GM23338 (cell line): ENCODE results near the gene MAN2B2. TPM values are rescaled to one million over a fixed set of nuclear protein-coding genes. Genes with fewer than 3 reads are reported as not detected.

Experiments used
- ATAC-seq: fragments of 200-7000 bp; cut with Tn5 transposase; 3 replicates; pipeline ENCODE4 v1.9.1; 2020
- DNase-seq: peaks from one replicate; pipeline ENCODE4 v3.0.0-alpha.2; 2015; ENCODE audit warnings: low spot score
- H2AFZ ChIP-seq: fragments of 200-600 bp; sonication (generic); 2 replicates; pipeline ENCODE4 v1.8.0; 2016; ENCODE audit warnings: antibody characterized with exemption, mild to moderate bottlenecking, moderate library complexity
- H3F3A ChIP-seq: fragments of 200-600 bp; sonication (generic); replicated peaks from 2 replicates; pipeline ENCODE4 v1.8.0; 2017; ENCODE audit warnings: antibody characterized with exemption, mixed run types, low read depth
- H3K27ac ChIP-seq: fragments of 200-600 bp; sonication (generic); 2 replicates; pipeline ENCODE4 v1.6.1; 2016; ENCODE audit warnings: low read depth
- H3K27me3 ChIP-seq: fragments of 200-600 bp; sonication (generic); 2 replicates; pipeline ENCODE4 v1.8.0; 2016; ENCODE audit warnings: mild to moderate bottlenecking, mixed run types, moderate library complexity; ENCODE audit not compliant: insufficient read depth
- H3K36me3 ChIP-seq: fragments of 200-600 bp; sonication (generic); 2 replicates; pipeline ENCODE4 v1.8.0; 2016; ENCODE audit warnings: mild to moderate bottlenecking; ENCODE audit not compliant: insufficient read depth
- H3K4me1 ChIP-seq: fragments of 200-600 bp; sonication (generic); 2 replicates; pipeline ENCODE4 v1.8.0; 2016; ENCODE audit warnings: mild to moderate bottlenecking, moderate library complexity; ENCODE audit not compliant: insufficient read depth
- H3K4me2 ChIP-seq: fragments of 200-600 bp; sonication (generic); 2 replicates; pipeline ENCODE4 v1.7.1; 2017; ENCODE audit warnings: mixed run types
- H3K4me3 ChIP-seq: fragments of 200-600 bp; sonication (generic); 2 replicates; pipeline ENCODE4 v1.6.1; 2016; ENCODE audit warnings: mixed run types
- H3K79me2 ChIP-seq: fragments of 200-600 bp; sonication (generic); replicated peaks from 2 replicates; pipeline ENCODE4 v1.8.0; 2017; ENCODE audit warnings: mild to moderate bottlenecking; ENCODE audit not compliant: insufficient read depth
- H3K9me2 ChIP-seq: fragments of 200-600 bp; sonication (generic); 2 replicates; pipeline ENCODE4 v1.8.0; 2017; ENCODE audit not compliant: insufficient read depth
- H4K20me1 ChIP-seq: fragments of 200-600 bp; sonication (generic); replicated peaks from 2 replicates; pipeline ENCODE4 v1.8.0; 2017; ENCODE audit warnings: mild to moderate bottlenecking; ENCODE audit not compliant: insufficient read depth
- H3K27ac Mint-ChIP-seq: 2 replicates; pipeline ENCODE4 v1.8.0; 2020; ENCODE audit warnings: inconsistent platforms, mild to moderate bottlenecking, moderate library complexity, mixed read lengths
- H3K27me3 Mint-ChIP-seq: 3 replicates; pipeline ENCODE4 v1.8.0; 2022; ENCODE audit warnings: low read depth, mild to moderate bottlenecking, moderate library complexity, mixed read lengths, inconsistent platforms; ENCODE audit not compliant: insufficient read depth, poor library complexity
- H3K36me3 Mint-ChIP-seq: 3 replicates; pipeline ENCODE4 v1.8.0; 2021; ENCODE audit warnings: low read depth, mild to moderate bottlenecking, inconsistent platforms, moderate library complexity, mixed read lengths
- H3K4me1 Mint-ChIP-seq: 3 replicates; pipeline ENCODE4 v1.8.0; 2020; ENCODE audit warnings: mild to moderate bottlenecking, inconsistent platforms, mixed read lengths
- H3K4me3 Mint-ChIP-seq: 3 replicates; pipeline ENCODE4 v1.8.0; 2021; ENCODE audit warnings: moderate library complexity, mild to moderate bottlenecking, inconsistent platforms, mixed read lengths
- H3K9me3 Mint-ChIP-seq: 3 replicates; pipeline ENCODE4 v1.8.0; 2020; ENCODE audit warnings: moderate library complexity, mild to moderate bottlenecking, inconsistent platforms, mixed read lengths
- CREB1 ChIP-seq: fragments of 250-450 bp; sonication (Bioruptor Pico); IDR thresholded peaks from 2 replicates; pipeline ENCODE4 v1.5.0; 2020; ENCODE audit warnings: low read depth, mild to moderate bottlenecking, moderate library complexity
- EZH2 ChIP-seq: fragments of 200-600 bp; sonication (generic); IDR thresholded peaks from one replicate; pipeline ENCODE4 v1.8.0; 2017; ENCODE audit warnings: antibody characterized with exemption, mild to moderate bottlenecking, low read depth; ENCODE audit not compliant: unreplicated experiment
- EZH2phosphoT487 ChIP-seq: fragments of 200-600 bp; sonication (generic); IDR thresholded peaks from one replicate; pipeline ENCODE4 v1.8.1; 2018; ENCODE audit warnings: antibody characterized with exemption; ENCODE audit not compliant: unreplicated experiment
- JUNB ChIP-seq: IDR thresholded peaks from one replicate; pipeline ENCODE4 v1.6.1; 2016; ENCODE audit warnings: antibody characterized with exemption; ENCODE audit not compliant: unreplicated experiment
- NANOG ChIP-seq: IDR thresholded peaks from 2 replicates; pipeline ENCODE4 v1.6.1; 2016; ENCODE audit warnings: antibody characterized with exemption, borderline replicate concordance
- POLR2AphosphoS5 ChIP-seq: IDR thresholded peaks from 2 replicates; pipeline ENCODE4 v1.6.1; 2016; ENCODE audit warnings: antibody characterized with exemption, low read depth
- STAT1 ChIP-seq: IDR thresholded peaks from one replicate; pipeline ENCODE4 v1.6.1; 2016; ENCODE audit warnings: antibody characterized with exemption; ENCODE audit not compliant: unreplicated experiment
- ZNF331 ChIP-seq: fragments of 250-450 bp; sonication (Bioruptor Pico); IDR thresholded peaks from 2 replicates; pipeline ENCODE4 v1.5.0; 2020; ENCODE audit warnings: low read depth, mild to moderate bottlenecking, moderate library complexity
- ZNF462 ChIP-seq: fragments of 250-450 bp; sonication (Bioruptor Pico); IDR thresholded peaks from 2 replicates; pipeline ENCODE4 v1.5.0; 2020; ENCODE audit warnings: mild to moderate bottlenecking, moderate library complexity
- polyA plus RNA-seq: library from polyadenylated mRNA; unstranded; fragments of >200 nt; fragmentation: Nextera tagmentation; extraction: Ambion mirVana; gene quantifications from 2 replicates; pipeline ENCODE4 v1.2.1, GENCODE V29; 2016
- total RNA-seq: library from RNA; depleted of rRNA; stranded (reverse); fragments of >200 nt; shearing (Covaris generic); gene quantifications from 2 replicates; pipeline ENCODE4 v1.2.3, GENCODE V29; 2014
- TF ChIP-seq, protein P1 (sequence below): IDR thresholded peaks from one replicate; pipeline ENCODE4 v1.6.1; 2018; ENCODE audit warnings: antibody characterized with exemption; ENCODE audit not compliant: unreplicated experiment
- TF ChIP-seq, protein P2 (sequence below), 2 experiments: fragments of 200-600 bp in 1 of 2; sonication (generic) in 1 of 2; conservative IDR thresholded peaks; 2 replicates each; pipeline versions ENCODE4 v1.5.1 to v1.6.1; 2016 to 2017; ENCODE audit warnings: antibody characterized with exemption in 2 of 2, low read depth in 2 of 2, mild to moderate bottlenecking in 2 of 2, moderate library complexity in 1 of 2

The MAN2B2 gene
- total and polyA plus RNA-seq, 2 experiments from 2014 or later: 1.6 to 6.9 TPM

DNA sequence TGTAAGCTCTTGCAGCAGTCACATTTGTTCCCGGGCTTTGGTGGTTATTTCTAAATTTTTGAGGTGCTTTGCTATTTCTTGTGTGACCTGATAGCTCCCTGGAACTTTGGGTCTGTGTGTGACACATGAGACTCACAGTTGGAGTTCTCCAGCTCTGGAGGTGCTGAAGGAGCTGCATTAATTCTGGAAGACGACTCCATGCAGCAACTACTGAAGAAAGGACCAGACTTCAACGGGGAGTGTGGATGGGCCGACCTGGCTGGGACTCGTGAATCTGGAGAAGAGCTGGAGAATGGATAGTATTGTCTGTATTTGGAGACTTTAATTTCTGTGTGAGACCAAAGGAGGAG, 67.0 kb downstream of the MAN2B2 start:
- ATAC-seq (no peak), DNase-seq (no peak)
- Histone ChIP-seq H3K27me3 (no peaks in the 10 kb centered on the region), H2AFZ (no peak overlapping the region), H3K4me2 (peak overlapping the region; percentile 98), H3K4me3 (peak overlapping the region; percentile 98), H3K79me2 (peaks cover 28% of the 10 kb centered on the region), H4K20me1 (peaks cover 21% of the 10 kb centered on the region), H3K4me1 (peaks cover 16% of the 10 kb centered on the region), H3F3A (peaks cover 4% of the 10 kb centered on the region), H3K36me3 (peaks cover 13% of the 10 kb centered on the region), H3K27ac (0 out of 2 replicates have a peak overlapping the region, but pooled peaks have one; percentile 15), H3K9me2 (no peaks in the 10 kb centered on the region)
- Mint-ChIP-seq H3K4me1 (peaks cover 19% of the 10 kb centered on the region), H3K36me3 (peaks cover 32% of the 10 kb centered on the region), H3K27ac (peak overlapping the region; percentile 95; the same call in 1 of the 2 replicates), H3K27me3 (peaks cover 15% of the 10 kb centered on the region), H3K9me3 (peaks cover 6% of the 10 kb centered on the region; the same call in 1 of the 3 replicates), H3K4me3 (peak overlapping the region; percentile 99)
- TF ChIP-seq ZNF462 (no peak), ZNF331 (CRISPR knock-in tag) (no peak), EZH2phosphoT487 (no peak), STAT1 (no peak), POLR2AphosphoS5 (no peak), NANOG (no peak), CREB1 (no peak), EZH2 (no peak), JUNB (no peak)
- TF ChIP-seq, protein P1, sequence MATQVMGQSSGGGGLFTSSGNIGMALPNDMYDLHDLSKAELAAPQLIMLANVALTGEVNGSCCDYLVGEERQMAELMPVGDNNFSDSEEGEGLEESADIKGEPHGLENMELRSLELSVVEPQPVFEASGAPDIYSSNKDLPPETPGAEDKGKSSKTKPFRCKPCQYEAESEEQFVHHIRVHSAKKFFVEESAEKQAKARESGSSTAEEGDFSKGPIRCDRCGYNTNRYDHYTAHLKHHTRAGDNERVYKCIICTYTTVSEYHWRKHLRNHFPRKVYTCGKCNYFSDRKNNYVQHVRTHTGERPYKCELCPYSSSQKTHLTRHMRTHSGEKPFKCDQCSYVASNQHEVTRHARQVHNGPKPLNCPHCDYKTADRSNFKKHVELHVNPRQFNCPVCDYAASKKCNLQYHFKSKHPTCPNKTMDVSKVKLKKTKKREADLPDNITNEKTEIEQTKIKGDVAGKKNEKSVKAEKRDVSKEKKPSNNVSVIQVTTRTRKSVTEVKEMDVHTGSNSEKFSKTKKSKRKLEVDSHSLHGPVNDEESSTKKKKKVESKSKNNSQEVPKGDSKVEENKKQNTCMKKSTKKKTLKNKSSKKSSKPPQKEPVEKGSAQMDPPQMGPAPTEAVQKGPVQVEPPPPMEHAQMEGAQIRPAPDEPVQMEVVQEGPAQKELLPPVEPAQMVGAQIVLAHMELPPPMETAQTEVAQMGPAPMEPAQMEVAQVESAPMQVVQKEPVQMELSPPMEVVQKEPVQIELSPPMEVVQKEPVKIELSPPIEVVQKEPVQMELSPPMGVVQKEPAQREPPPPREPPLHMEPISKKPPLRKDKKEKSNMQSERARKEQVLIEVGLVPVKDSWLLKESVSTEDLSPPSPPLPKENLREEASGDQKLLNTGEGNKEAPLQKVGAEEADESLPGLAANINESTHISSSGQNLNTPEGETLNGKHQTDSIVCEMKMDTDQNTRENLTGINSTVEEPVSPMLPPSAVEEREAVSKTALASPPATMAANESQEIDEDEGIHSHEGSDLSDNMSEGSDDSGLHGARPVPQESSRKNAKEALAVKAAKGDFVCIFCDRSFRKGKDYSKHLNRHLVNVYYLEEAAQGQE: no peak
- TF ChIP-seq, protein P2, sequence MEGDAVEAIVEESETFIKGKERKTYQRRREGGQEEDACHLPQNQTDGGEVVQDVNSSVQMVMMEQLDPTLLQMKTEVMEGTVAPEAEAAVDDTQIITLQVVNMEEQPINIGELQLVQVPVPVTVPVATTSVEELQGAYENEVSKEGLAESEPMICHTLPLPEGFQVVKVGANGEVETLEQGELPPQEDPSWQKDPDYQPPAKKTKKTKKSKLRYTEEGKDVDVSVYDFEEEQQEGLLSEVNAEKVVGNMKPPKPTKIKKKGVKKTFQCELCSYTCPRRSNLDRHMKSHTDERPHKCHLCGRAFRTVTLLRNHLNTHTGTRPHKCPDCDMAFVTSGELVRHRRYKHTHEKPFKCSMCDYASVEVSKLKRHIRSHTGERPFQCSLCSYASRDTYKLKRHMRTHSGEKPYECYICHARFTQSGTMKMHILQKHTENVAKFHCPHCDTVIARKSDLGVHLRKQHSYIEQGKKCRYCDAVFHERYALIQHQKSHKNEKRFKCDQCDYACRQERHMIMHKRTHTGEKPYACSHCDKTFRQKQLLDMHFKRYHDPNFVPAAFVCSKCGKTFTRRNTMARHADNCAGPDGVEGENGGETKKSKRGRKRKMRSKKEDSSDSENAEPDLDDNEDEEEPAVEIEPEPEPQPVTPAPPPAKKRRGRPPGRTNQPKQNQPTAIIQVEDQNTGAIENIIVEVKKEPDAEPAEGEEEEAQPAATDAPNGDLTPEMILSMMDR (conservative IDR thresholded peaks at IDR 0.05; ENCODE audit: low read depth in 2 of 2): no peak
